ENCODE data around the gene NKIRAS2.

- TF ChIP-seq CTCF (conservative IDR thresholded peaks at IDR 0.05) (no peak), EZH2 (IDR thresholded peaks at IDR 0.05; ENCODE audit: low read depth) (no peak)
Measured at GRCh38 chr17:42025936-42026335, 6.0 kb downstream of the NKIRAS2 start.
